GM19438 (cell line): ENCODE data around the gene MYO18B.
"Not testable (repeated sequence)": the region's sequence is repeated elsewhere in the genome, so short reads cannot be mapped to it uniquely, and the experiment has no call there.

Source experiments
- ATAC-seq: cut with Tn5 transposase; IDR thresholded peaks from one replicate; pipeline ENCODE4 v1.9.1; 2021; ENCODE audit warnings: low read depth; ENCODE audit not compliant: unreplicated experiment

Gene MYO18B

DNA sequence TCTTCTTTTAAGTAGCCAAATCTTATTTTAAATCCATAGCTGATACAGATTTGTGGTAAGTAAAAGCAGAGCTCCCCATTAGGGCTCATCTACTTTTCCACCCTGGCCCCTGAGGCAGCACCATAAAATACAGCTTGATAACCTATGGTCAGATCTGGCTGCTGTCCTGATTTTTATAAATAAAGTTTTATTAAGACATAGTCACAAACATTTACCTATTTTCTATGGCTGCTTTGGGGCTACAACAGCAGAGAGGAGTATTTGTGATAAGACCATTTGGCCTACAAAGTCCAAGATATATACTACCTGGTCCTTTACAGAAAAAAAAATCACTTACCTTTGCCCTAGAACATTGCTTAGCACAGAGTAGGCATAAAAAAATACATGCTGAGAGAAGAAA is 227.3 kb downstream of the MYO18B start:
- no peak for ATAC-seq

DNA sequence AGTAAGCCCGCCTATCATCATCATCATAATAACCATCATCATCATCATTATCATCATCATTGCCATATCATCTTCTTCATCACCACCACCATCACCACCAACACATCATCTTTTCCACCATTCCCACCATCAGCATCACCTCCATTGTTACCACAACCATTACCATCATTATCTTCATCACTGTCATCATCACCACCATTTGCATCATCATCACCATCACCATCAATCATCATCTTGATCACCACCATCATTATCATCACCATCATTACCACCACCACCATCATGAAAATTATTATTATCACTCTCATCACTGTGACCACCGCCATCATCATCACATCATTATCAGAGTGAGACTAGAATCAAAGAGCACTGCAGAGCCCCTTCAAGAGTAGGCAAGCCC is 227.9 kb downstream of the MYO18B start:
- ATAC-seq: no peak

DNA sequence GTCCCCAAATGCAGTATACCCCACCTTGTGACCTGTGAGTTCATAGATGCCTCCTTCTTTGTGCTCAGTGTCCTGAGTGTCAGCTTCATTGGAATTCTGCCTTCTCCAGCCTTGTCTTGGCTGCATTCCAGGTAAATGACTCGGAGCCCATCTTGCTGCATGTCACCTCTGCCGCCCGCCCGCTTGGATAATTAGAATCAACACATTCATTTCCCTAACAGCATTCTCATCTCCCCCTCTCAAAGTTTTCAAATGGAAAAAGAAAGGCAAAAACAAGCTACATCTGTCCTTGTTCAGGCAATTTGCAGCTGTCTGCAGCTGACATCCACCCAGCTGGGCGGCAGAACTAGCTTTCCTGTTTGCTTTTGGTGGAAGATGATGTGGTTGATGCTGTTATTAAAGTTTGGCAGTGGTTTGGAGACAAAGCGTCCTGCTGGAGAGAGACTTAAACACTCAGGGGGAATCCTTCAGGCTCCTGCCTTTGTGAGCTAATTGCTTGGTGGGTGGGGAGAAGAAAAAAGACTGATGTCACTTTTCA is 228.5 kb downstream of the MYO18B start:
- ATAC-seq: no peak

DNA sequence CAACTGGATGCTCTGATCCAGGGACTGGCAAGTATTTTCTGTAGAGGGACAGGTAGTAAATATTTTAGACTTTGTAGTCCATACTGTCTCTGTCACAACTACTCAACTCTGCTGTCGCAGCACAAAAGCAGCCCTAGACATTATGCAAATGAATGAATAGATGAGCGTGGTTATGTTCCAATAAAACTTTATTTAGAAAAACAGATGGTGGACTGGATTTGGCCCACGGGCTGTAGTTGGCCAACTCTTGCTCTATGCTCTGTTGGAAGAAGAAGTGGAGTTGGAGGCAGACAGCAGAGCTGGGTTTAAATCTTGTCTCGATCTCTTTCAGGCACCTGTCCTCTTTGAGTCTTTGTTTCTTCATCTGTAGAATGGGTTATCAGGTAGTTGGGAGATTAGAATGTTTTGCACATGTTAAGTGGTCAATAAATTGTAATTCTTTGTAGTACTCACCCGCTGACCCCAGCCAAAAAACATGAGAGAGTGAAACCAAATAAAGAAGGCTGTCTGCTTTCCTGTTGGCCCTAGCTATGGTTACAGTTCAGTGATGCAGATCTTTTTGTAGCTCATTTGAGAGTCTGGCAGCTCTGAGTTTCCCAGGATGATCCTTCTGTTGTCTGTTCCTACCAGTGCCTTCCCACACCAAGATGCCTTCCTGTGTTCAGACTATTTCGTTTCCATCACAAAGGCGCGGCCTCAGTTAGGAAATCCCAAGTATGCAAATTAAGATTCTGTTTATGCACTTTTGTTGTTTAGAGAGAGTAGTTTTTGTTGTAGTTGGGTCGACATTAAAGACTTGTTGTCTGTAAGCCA is 229.2 kb downstream of the MYO18B start:
- no peak for ATAC-seq

DNA sequence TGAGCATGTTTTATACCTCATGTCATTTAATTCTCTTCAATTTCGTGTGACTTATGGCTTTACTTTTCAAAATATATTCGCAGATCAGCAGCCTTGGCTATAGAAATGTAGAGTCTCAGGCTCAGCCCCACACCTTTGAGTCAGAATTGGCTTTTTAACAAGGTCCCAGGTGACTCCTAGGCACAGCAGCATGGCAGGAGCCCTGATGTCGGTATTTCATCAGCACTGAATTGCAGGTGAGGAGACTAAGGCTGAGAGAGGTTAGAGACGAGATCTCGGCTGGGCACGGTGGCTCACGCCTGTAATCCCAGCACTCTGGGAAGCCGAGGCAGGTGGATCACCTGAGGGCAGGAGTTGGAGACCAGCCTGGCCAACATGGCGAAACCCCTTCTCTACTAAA is 230.4 kb downstream of the MYO18B start:
- no peak for ATAC-seq

DNA sequence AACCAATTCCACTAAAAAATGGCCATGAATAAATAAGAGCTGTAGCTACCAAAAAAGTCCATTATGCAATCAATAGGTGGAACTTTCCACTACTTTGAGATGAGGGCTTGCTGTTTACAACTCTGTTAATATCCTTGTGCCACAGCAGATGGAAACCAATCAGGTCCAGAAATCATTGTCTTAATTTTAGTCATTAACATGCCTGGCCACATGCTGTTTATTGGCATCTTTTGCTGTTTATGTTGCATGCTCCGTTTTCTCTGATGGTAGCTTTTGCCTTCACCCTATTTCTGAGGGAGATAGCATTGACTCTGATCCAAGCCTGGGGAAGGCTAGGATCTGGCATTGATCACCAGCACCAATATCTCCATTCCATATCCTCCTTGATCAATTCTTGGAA is 234.4 kb downstream of the MYO18B start:
- no peak for ATAC-seq

DNA sequence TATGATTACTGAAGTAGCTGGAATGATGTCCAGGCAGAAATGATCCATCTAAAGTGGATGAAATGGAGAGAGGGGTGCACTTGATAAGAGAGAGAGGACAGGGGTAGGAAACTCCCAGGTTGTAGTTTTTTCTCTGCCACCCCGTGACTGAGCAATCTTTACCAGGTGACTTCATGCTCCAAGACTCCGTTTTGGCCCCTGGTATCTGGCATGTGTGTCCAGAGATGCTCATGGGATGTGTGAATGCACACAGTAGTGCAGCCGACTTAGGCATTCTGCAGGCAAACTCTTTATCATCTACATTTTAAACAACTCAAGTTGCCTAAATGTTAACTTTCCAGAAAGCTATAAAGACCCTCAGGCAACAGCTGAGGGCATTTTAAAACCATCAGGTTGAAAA is 238.0 kb downstream of the MYO18B start:
- no peak for ATAC-seq

DNA sequence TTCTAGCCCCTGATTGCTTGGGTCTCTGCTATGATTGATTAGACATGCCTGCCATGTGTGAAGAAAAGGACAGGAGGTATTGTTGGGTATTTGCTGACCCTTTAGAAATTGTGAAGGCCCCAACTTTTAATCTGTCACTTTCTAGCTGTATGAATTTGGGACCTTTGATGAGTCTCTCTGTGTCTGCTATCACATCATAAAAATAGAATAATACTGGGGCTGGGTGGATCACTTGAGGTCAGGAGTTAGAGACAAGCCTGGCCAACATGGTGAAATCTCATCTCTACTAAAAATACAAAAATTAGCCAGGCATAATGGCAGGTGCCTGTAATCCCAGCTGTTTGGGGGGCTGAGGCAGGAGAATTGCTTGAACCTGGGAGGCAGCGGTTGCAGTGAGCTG is 242.9 kb downstream of the MYO18B start:
- not testable (repeated sequence) for ATAC-seq

DNA sequence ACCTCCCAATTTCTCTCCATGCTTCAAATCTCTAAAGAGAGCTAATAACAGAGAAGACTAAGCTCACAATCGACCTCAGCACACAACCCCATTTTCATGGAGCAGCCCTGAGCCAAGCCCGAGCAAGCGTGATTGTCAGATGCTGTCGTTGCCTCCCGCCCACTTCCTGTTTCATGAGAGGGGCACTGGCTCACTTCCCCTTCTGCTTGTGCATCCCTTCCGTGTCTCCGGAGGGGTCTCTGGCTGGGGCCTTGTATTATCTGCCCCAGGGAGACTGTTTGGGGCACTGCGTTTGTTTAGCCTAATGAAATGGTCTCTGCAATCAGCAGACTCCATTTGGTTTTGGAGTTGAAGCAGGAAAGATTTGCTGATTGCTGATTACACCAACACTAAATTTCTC is 246.0 kb downstream of the MYO18B start:
- no peak for ATAC-seq

DNA sequence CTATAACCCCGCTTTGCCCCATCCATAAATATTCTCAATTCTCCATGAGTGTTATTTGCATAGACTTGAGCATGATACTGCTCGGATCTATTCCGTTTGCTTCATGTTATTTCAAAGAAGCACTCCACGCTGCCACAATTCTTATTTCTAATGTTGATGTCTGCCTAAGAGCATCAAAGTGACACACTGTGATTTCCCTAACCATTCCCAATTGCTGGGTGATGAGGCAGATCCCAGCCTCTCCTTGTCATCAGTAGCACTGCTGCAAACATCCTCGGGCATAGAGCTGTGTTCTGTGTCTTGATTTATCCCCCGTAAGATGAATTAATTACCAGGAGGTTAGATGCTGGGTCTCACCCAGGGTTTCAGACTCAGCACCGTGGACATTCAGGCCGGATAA is 249.0 kb downstream of the MYO18B start:
- no peak for ATAC-seq

DNA sequence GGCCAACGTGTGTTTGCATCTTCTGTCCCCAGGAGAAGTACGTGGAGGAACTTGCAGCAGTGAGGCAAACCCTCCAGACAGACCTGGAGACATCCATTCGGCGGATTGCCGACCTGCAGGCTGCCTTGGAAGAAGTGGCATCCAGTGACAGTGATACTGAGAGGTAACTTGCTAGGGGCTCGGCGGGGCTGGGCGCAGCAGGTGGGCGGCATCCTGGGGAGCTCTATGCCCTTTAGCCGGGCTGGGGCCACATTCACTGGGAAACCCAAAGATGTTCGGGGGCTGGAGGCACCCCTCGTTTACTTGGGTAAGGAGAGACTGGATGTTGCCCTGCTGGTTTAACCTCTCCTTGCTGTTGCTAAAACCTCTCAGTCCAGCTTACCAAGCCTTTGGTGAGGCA is 250.3 kb downstream of the MYO18B start:
- ATAC-seq: no peak

DNA sequence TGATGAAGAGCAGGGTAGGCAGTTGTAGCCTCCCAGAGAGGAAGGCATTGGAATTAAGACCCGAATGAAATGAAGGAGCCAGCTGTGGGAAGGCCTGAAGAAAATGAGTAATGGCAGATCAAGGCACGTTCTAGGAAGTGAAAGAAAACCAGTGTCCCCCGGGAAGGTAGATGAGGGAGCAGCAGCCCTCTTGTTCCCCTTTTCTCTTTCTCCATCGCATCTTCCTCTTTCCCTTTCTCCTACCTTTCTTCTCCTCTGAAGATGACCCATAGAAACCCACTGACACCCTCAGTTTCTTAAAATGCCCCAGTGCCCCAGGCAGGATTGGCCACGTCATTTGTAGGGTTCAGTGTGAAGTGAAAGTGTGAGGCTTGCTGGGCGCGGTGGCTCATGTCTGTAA is 254.7 kb downstream of the MYO18B start:
- no peak for ATAC-seq

DNA sequence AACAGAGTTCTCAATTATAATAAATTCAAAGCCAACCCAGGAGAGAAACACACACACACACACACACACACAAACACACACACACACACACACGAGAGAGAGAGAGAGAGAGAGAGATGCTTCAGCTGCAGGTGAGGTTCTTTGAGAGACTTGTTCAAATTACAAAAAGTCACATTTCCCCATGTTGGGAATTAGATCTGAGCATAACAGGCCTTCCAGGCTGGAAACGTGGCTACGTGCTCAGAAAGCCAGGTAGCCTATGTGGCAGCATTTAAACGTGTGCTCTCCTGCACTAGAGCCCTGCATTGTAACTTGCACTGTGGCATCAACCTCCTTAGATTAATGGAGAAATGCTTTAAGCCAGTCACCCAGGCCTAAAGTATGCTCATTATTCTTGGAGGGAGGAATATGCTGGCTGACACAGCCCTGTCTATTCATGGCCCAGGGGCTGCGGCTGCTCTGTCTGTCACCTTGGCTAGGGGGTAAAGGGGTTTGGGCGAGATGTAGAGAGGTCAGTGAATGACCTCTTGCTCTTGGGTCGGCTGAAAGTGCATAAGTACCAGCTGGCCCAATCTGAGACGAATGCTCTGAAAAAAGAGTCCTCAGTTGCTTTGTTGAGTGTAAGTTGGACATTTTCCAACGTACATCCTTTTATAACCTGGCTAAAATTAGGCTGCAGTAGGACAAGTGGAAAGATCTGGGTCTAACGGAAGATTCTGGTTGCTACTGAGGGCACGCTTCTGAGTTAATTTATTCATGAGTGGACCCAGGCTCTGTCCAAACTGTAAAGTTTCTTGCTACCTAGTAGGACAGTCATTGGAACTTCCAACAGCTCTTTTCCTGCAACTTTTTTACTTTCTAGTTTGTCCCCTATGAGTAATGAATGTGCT is 256.1 kb downstream of the MYO18B start:
- ATAC-seq: no peak

DNA sequence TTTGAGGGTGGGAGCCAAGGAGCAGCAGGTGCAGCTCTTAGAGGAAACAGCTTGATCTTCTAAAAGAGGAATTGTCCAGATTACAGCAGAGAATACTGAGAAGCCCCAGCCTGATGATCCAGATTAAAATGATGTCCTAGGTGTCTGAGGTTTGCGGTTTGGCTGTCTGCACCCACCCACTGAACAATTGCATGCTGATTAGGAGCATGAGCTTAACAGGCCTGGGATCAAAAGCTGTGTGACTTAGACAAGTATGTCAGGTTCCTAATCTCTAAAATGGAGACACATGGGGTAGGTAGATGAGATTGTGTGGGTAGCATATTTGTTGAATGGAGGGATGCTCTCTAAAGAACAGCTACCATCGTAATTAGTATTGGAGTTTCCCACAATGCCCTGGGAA is 260.5 kb downstream of the MYO18B start:
- no peak for ATAC-seq

DNA sequence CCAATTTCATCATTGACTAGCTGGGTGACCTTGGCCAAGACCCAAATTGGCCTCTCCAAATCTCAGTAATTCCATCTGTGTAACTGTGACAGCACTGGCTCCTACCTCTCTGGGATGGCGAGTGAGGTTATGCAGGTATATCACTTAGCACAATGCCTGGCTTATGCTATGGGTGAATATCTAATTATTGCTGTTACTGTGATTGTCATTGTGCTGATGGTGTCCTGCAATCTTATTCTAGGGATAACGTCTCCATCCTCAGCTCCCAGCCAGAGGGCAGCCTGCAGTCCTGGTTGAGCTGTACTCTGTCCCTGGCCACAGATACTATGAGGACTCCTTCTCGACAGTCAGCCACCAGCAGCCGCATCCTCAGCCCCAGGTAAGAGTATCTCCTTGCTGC is 262.5 kb downstream of the MYO18B start:
- ATAC-seq: no peak

DNA sequence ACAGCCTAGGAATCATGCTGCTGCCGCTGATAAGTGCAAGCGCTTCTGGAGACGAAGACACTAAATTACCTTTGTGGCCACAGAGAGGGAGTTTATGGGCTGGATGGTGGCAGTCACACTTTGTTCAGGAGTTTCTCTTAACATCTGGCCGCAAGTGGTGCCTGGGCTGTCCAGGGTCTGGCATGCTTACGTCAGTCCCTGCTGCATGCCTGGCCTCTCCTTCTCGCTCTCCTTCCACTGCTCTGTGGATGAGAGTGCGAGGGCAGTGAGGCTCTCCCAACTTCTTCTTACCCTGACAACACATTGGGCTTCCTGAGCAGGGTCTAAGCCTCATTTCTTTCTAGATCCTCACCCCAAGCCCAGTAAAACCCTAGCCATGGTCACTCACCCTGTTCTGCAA is 266.6 kb downstream of the MYO18B start:
- no peak for ATAC-seq

DNA sequence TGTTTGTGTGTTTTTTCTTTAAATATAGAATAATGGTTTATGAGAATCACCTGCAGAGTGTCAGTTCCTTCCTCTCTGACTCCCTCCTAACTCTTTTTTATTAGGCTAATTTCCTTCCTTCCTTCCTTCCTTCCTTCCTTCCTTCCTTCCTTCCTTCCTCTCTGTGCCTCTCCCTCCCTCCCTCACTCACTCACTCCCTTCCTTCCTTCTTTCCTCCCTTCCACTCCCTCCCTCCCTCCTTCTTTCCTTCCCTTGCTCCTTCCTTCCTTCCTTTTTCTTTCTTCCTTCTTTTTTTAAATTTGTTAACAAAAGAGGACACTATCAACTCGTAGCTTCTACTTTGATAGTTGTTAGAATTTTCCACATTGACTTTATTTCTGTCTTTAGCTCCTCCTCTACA is 274.9 kb downstream of the MYO18B start:
- no peak for ATAC-seq

DNA sequence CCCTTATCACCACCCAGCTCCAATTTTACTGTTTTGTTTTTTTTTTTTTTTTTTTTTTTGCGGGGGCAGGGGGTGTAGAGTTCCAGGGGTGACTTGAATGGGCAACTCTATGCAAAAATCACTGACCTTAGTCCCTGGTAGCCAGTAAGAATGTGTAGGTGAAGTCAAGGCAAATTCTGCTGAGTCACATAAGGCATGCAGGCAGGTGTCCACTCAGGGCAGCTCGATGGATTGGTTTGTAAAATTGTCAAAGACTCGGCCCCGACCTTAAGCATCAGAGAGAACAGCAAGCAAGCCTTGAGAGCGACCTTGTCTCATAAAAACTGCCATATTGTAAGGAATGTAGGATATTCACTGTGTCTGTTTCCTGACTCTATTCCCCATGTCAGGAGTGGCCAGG is 275.9 kb downstream of the MYO18B start:
- no peak for ATAC-seq

DNA sequence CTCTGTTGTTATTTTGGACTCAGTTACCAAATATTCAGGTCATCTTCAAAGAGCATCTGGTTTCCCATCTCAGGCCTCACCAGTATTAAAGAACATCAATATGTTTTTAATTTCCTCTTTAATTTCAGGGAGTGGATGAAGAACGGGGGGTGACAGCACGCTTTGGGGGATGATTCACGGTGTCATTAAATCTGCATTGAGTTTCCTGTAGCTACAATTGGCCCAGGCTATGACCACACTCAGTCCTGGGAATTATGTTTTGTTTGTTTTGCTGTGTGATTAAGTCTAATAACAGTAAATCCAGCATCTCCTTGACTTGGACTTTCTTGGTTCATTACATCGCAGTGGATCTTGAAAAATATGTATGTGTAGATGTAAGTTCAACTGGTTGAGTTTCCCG is 277.6 kb downstream of the MYO18B start:
- no peak for ATAC-seq

DNA sequence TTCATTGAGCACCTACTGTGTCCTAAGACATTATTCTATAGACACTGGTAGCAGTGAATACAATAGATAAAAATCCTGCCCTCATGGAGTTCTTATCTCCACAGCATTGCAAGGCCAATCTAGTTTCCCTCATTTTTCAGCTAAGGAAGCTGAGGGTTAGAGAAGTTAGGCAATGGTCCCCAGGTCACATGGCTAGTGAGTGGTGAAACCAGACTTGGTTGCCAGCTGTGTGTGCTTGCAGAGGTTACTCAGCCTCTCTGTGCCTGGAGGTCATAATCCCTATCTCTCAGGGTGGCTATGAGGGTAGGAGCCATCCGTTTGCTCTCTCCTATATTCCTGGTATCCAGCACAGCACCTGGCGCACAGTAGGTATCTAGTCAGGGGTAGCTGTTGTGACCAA is 279.5 kb downstream of the MYO18B start:
- no peak for ATAC-seq

DNA sequence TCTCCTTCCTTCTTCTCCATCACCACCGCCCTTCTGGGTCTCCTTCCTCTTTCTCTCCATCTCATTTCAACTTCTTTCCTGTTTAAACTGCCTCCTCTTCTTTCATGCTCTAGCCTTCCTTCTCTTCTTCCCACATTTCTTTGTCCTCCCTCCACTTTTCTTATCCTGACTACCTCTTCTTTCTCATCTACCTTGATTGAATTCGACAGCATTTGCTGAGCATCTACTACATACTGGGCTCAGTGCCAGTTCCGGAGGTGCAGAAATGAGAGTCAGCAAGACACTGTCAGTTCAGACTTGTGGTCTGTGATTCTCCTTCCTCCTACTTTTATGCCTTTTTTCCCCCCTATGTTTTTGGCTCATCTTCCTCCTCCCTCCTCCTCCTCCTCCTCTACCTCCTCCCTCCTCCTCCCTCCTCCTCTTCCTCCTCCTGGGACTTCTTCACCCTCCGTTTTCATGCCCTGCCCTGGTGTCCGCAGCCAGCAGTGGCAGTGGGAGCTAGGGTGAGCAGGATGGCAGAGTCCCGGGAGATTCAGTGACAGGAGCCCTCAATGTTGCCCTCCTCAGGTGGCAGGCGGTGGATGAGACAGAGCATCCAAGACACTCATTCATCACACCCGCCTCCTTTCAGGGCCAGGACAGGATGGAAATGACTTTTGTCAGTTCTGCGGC is 281.3 kb downstream of the MYO18B start:
- no peak for ATAC-seq
